ENCODE measurements around the gene NTMT1.
A peak's percentile ranks its signal among the peaks of the same experiment; 100 is the strongest.
"Not testable (repeated sequence)": the region's sequence is repeated elsewhere in the genome, so short reads cannot be mapped to it uniquely, and the experiment has no call there.

NTMT1 gene

GRCh38 chr9:129587487-129588262, 38.3 kb upstream of the NTMT1 start:
- no peak overlapping the region for H4K91ac ChIP-seq (ENCODE audit: low read depth, low read length, poor library complexity)
- H3K27me3 ChIP-seq (ENCODE audit: control insufficient read depth in 3 of 3, insufficient read depth in 3 of 3, low read depth in 1 of 3, low read length in 3 of 3) = no peaks in the 10 kb centered on the region
- H3K4ac ChIP-seq (ENCODE audit: low read length) = no peak overlapping the region
- no peak overlapping the region for H3K4me3 ChIP-seq (ENCODE audit: low read length in 2 of 2)
- no peak overlapping the region for H3K9ac ChIP-seq (ENCODE audit: low read depth, low read length, poor library complexity)
- H2BK12ac ChIP-seq (ENCODE audit: low read length) = no peak overlapping the region
- H2BK5ac ChIP-seq (ENCODE audit: low read length) = no peak overlapping the region
- H2AK5ac ChIP-seq (ENCODE audit: low read depth, low read length) = no peak overlapping the region
- no peak overlapping the region for H3K27ac ChIP-seq (replicated peaks; ENCODE audit: low read length)
- H3K9me3 ChIP-seq (replicated peaks in 1 of 2; ENCODE audit: control insufficient read depth in 2 of 2, insufficient read depth in 1 of 2, low read depth in 1 of 2, low read length in 2 of 2) = no peaks in the 10 kb centered on the region
- no peaks in the 10 kb centered on the region for H3K79me1 ChIP-seq (ENCODE audit: low read depth, low read length)
- H3K36me3 ChIP-seq (replicated peaks in 1 of 2; ENCODE audit: control insufficient read depth in 2 of 2, insufficient read depth in 2 of 2, low read length in 2 of 2) = no peaks in the 10 kb centered on the region
- no peak overlapping the region for H2BK15ac ChIP-seq (ENCODE audit: low read length)
- peaks cover 5 to 6% of the 10 kb centered on the region in 2 donors for H3K4me1 ChIP-seq (ENCODE audit: control insufficient read depth in 2 of 2, insufficient read depth in 1 of 2, low read depth in 1 of 2, low read length in 2 of 2)
- DNase-seq (ENCODE audit: low spot score) = no peak
- H2AFZ ChIP-seq (ENCODE audit: low read length) = peak overlapping the region; percentile 34
- no peak overlapping the region for H3K18ac ChIP-seq (ENCODE audit: low read length)
- no CpG with 5 or more reads among the region's 23 CpGs for WGBS, 2 donors (ENCODE audit: extremely low coverage in 2 of 2, insufficient read length in 2 of 2, insufficient replicate concordance in 1 of 2)
- H4K8ac ChIP-seq (ENCODE audit: low read depth, low read length) = no peak overlapping the region
- H2BK120ac ChIP-seq (ENCODE audit: low read depth, low read length) = no peak overlapping the region
- H3K14ac ChIP-seq (ENCODE audit: low read length) = no peak overlapping the region
- H3K23ac ChIP-seq (ENCODE audit: low read depth, low read length, poor library complexity) = peak overlapping the region; percentile 8
- no peak overlapping the region for H3K4me2 ChIP-seq (ENCODE audit: insufficient read depth, low read length, poor library complexity, severe bottlenecking)

GRCh38 chr9:129590466-129590865, 35.5 kb upstream of the NTMT1 start:
- Histone ChIP-seq H4K91ac (ENCODE audit: low read depth, low read length, poor library complexity) (no peak overlapping the region), H3K79me1 (ENCODE audit: low read depth, low read length) (no peaks in the 10 kb centered on the region), H2BK120ac (ENCODE audit: low read depth, low read length) (no peak overlapping the region), H3K4ac (ENCODE audit: low read length) (no peak overlapping the region), H3K18ac (ENCODE audit: low read length) (no peak overlapping the region), H3K14ac (ENCODE audit: low read length) (no peak overlapping the region), H4K8ac (ENCODE audit: low read depth, low read length) (no peak overlapping the region), H3K4me2 (ENCODE audit: insufficient read depth, low read length, poor library complexity, severe bottlenecking) (no peak overlapping the region), H3K36me3 (replicated peaks in 1 of 2; ENCODE audit: control insufficient read depth in 2 of 2, insufficient read depth in 2 of 2, low read length in 2 of 2) (no peaks in the 10 kb centered on the region), H2AFZ (ENCODE audit: low read length) (no peak overlapping the region), H3K23ac (ENCODE audit: low read depth, low read length, poor library complexity) (no peak overlapping the region), H3K27me3 (ENCODE audit: control insufficient read depth in 3 of 3, insufficient read depth in 3 of 3, low read depth in 1 of 3, low read length in 3 of 3) (no peaks in the 10 kb centered on the region), H2BK15ac (ENCODE audit: low read length) (no peak overlapping the region), H3K4me1 (ENCODE audit: control insufficient read depth in 2 of 2, insufficient read depth in 1 of 2, low read depth in 1 of 2, low read length in 2 of 2) (peaks cover 6 to 10% of the 10 kb centered on the region in 2 donors), H3K9me3 (replicated peaks in 1 of 2; ENCODE audit: control insufficient read depth in 2 of 2, insufficient read depth in 1 of 2, low read depth in 1 of 2, low read length in 2 of 2) (no peaks in the 10 kb centered on the region), H3K9ac (ENCODE audit: low read depth, low read length, poor library complexity) (no peak overlapping the region), H2BK5ac (ENCODE audit: low read length) (no peak overlapping the region), H3K4me3 (ENCODE audit: low read length in 2 of 2) (no peak overlapping the region), H2BK12ac (ENCODE audit: low read length) (no peak overlapping the region), H2AK5ac (ENCODE audit: low read depth, low read length) (no peak overlapping the region), H3K27ac (replicated peaks; ENCODE audit: low read length) (no peak overlapping the region)
- no CpG with 5 or more reads among the region's 6 CpGs for WGBS, 2 donors (ENCODE audit: extremely low coverage in 2 of 2, insufficient read length in 2 of 2, insufficient replicate concordance in 1 of 2)
- no peak for DNase-seq (ENCODE audit: low spot score)

GRCh38 chr9:129591916-129592315, 34.0 kb upstream of the NTMT1 start:
- Histone ChIP-seq H2BK15ac (ENCODE audit: low read length) (no peak overlapping the region), H3K27ac (replicated peaks; ENCODE audit: low read length) (no peak overlapping the region), H3K18ac (ENCODE audit: low read length) (no peak overlapping the region), H4K8ac (ENCODE audit: low read depth, low read length) (no peak overlapping the region), H4K91ac (ENCODE audit: low read depth, low read length, poor library complexity) (no peak overlapping the region), H3K9me3 (replicated peaks in 1 of 2; ENCODE audit: control insufficient read depth in 2 of 2, insufficient read depth in 1 of 2, low read depth in 1 of 2, low read length in 2 of 2) (no peaks in the 10 kb centered on the region), H3K36me3 (replicated peaks in 1 of 2; ENCODE audit: control insufficient read depth in 2 of 2, insufficient read depth in 2 of 2, low read length in 2 of 2) (no peaks in the 10 kb centered on the region), H3K4me1 (ENCODE audit: control insufficient read depth in 2 of 2, insufficient read depth in 1 of 2, low read depth in 1 of 2, low read length in 2 of 2) (peaks cover 10 to 13% of the 10 kb centered on the region in 2 donors), H3K9ac (ENCODE audit: low read depth, low read length, poor library complexity) (no peak overlapping the region), H2AFZ (ENCODE audit: low read length) (peak overlapping the region; percentile 6), H2AK5ac (ENCODE audit: low read depth, low read length) (no peak overlapping the region), H2BK120ac (ENCODE audit: low read depth, low read length) (no peak overlapping the region), H3K27me3 (ENCODE audit: control insufficient read depth in 3 of 3, insufficient read depth in 3 of 3, low read depth in 1 of 3, low read length in 3 of 3) (no peaks in the 10 kb centered on the region), H3K79me1 (ENCODE audit: low read depth, low read length) (no peaks in the 10 kb centered on the region), H2BK5ac (ENCODE audit: low read length) (no peak overlapping the region), H2BK12ac (ENCODE audit: low read length) (no peak overlapping the region), H3K4ac (ENCODE audit: low read length) (no peak overlapping the region), H3K23ac (ENCODE audit: low read depth, low read length, poor library complexity) (no peak overlapping the region), H3K14ac (ENCODE audit: low read length) (no peak overlapping the region), H3K4me2 (ENCODE audit: insufficient read depth, low read length, poor library complexity, severe bottlenecking) (no peak overlapping the region), H3K4me3 (ENCODE audit: low read length in 2 of 2) (no peak overlapping the region)
- WGBS, 2 donors (ENCODE audit: extremely low coverage in 2 of 2, insufficient read length in 2 of 2, insufficient replicate concordance in 1 of 2) = no CpG with 5 or more reads among the region's 5 CpGs
- DNase-seq (ENCODE audit: low spot score) = no peak

GRCh38 chr9:129592790-129593189, 33.2 kb upstream of the NTMT1 start:
- H2AFZ ChIP-seq (ENCODE audit: low read length); H2BK120ac ChIP-seq (ENCODE audit: low read depth, low read length); H3K9ac ChIP-seq (ENCODE audit: low read depth, low read length, poor library complexity); H3K27me3 ChIP-seq (ENCODE audit: control insufficient read depth in 3 of 3, insufficient read depth in 3 of 3, low read depth in 1 of 3, low read length in 3 of 3); H3K18ac ChIP-seq (ENCODE audit: low read length); H3K36me3 ChIP-seq (replicated peaks in 1 of 2; ENCODE audit: control insufficient read depth in 2 of 2, insufficient read depth in 2 of 2, low read length in 2 of 2); H2BK5ac ChIP-seq (ENCODE audit: low read length); H2BK12ac ChIP-seq (ENCODE audit: low read length); H3K9me3 ChIP-seq (replicated peaks in 1 of 2; ENCODE audit: control insufficient read depth in 2 of 2, insufficient read depth in 1 of 2, low read depth in 1 of 2, low read length in 2 of 2); DNase-seq (ENCODE audit: low spot score); H3K4me3 ChIP-seq (ENCODE audit: low read length in 2 of 2); H3K4me2 ChIP-seq (ENCODE audit: insufficient read depth, low read length, poor library complexity, severe bottlenecking); H3K4ac ChIP-seq (ENCODE audit: low read length); H3K14ac ChIP-seq (ENCODE audit: low read length); H4K91ac ChIP-seq (ENCODE audit: low read depth, low read length, poor library complexity); H2AK5ac ChIP-seq (ENCODE audit: low read depth, low read length); H3K27ac ChIP-seq (replicated peaks; ENCODE audit: low read length); H3K23ac ChIP-seq (ENCODE audit: low read depth, low read length, poor library complexity); H2BK15ac ChIP-seq (ENCODE audit: low read length); H3K79me1 ChIP-seq (ENCODE audit: low read depth, low read length); H4K8ac ChIP-seq (ENCODE audit: low read depth, low read length): not testable (repeated sequence)
- WGBS, 2 donors (ENCODE audit: extremely low coverage in 2 of 2, insufficient read length in 2 of 2, insufficient replicate concordance in 1 of 2) = no CpG with 5 or more reads among the region's 10 CpGs
- H3K4me1 ChIP-seq (ENCODE audit: control insufficient read depth in 2 of 2, insufficient read depth in 1 of 2, low read depth in 1 of 2, low read length in 2 of 2) = peaks cover 12 to 17% of the 10 kb centered on the region in 2 donors

All from neuronal stem cell (in vitro differentiated cells).